Thoracic aorta (tissue), 2 donors: Measurements from ENCODE around the gene TMEM235. TPM values are rescaled to one million over a fixed set of nuclear protein-coding genes. Genes with fewer than 3 reads are reported as not detected.
A peak's percentile ranks its signal among the peaks of the same experiment; 100 is the strongest.

ENCODE experiments used
- ATAC-seq: fragments of 150-250 bp; one replicate; pipeline ENCODE4 v1.8.0; 2017; ENCODE audit warnings: low read depth; ENCODE audit not compliant: insufficient number of reproducible peaks, low FRiP score
- DNase-seq: peaks from one replicate; pipeline ENCODE4 v3.0.0-alpha.2; 2020; ENCODE audit warnings: low spot score
- H3K27ac ChIP-seq, 2 donors: fragments of 200-600 bp; sonication (generic); 1 replicate in 1 of 2; 2 replicates in 1 of 2; pipeline ENCODE4 v1.5.1; 2016; ENCODE audit warnings: mild to moderate bottlenecking in 2 of 2, moderate library complexity in 2 of 2
- H3K27me3 ChIP-seq: fragments of 200-600 bp; sonication (generic); replicated peaks from 2 replicates; pipeline ENCODE4 v1.6.0; 2016; ENCODE audit warnings: mild to moderate bottlenecking; ENCODE audit not compliant: insufficient read depth
- H3K36me3 ChIP-seq: fragments of 200-600 bp; sonication (generic); one replicate; pipeline ENCODE4 v1.5.1; 2016
- H3K4me1 ChIP-seq, 2 donors: fragments of 200-600 bp; sonication (generic); 1 replicate in 1 of 2; 2 replicates in 1 of 2; pipeline versions ENCODE4 v1.5.1 to v1.6.0; 2016; ENCODE audit warnings: low read depth in 2 of 2, mild to moderate bottlenecking in 1 of 2; ENCODE audit not compliant: control insufficient read depth in 1 of 2
- H3K4me3 ChIP-seq: fragments of 200-600 bp; sonication (generic); 2 replicates; pipeline ENCODE4 v1.5.1; 2016; ENCODE audit warnings: mild to moderate bottlenecking
- H3K9me3 ChIP-seq: fragments of 200-600 bp; sonication (generic); 2 replicates; pipeline ENCODE4 v1.5.1; 2016
- CTCF ChIP-seq: fragments of 200-600 bp; sonication (generic); IDR thresholded peaks from one replicate; pipeline ENCODE4 v1.5.1; 2019; ENCODE audit warnings: antibody characterized with exemption
- total RNA-seq, 2 donors: library from RNA; depleted of rRNA; stranded (reverse); fragments of >200 nt; gene quantifications; one replicate each; pipeline versions ENCODE4 v1.1.0 to v1.2.3, GENCODE V29; 2016

Gene TMEM235
- total RNA-seq, 2 donors from 2014 or later: not detected

GRCh38 chr17:78185981-78186691 lies 45.3 kb upstream of the TMEM235 start:
- no peak overlapping the region for H3K27ac ChIP-seq
- H3K27me3 ChIP-seq: no peaks in the 10 kb centered on the region
- DNase-seq (no peak), ATAC-seq (no peak)
- TF ChIP-seq CTCF: no peak
- H3K36me3 ChIP-seq: no peaks in the 10 kb centered on the region
- peak overlapping the region; percentile 73 for H3K4me3 ChIP-seq
- no peaks in the 10 kb centered on the region for H3K9me3 ChIP-seq
- H3K4me1 ChIP-seq: peaks cover 17 to 53% of the 10 kb centered on the region in 2 donors

GRCh38 chr17:78186692-78187595 lies 44.5 kb upstream of the TMEM235 start, which contains the start of the genes AFMID and TK1:
Gene AFMID (plus strand): TSS chr17:78187362. CDS start chr17:78187371, 9 bp downstream.
Gene TK1 (minus strand): TSS chr17:78187052. CDS start chr17:78186994, 58 bp downstream.
- Histone ChIP-seq H3K36me3 (peaks cover 5% of the 10 kb centered on the region), H3K4me1 (peaks cover 17 to 47% of the 10 kb centered on the region in 2 donors), H3K27me3 (no peaks in the 10 kb centered on the region), H3K9me3 (no peaks in the 10 kb centered on the region), H3K27ac (peak within 1 kb of the TSS in 1 of 2 donors; percentile 14), H3K4me3 (peak within 1 kb of the TSS; percentile 73)
- ATAC-seq (peak; percentile 95), DNase-seq (peak; percentile 80)
- TF ChIP-seq CTCF: peak; percentile 83

GRCh38 chr17:78196716-78197115 lies 34.7 kb upstream of the TMEM235 start:
- no peaks in the 10 kb centered on the region for H3K9me3 ChIP-seq
- no peak for DNase-seq
- H3K27me3 ChIP-seq: no peaks in the 10 kb centered on the region
- peaks cover 6% of the 10 kb centered on the region for H3K36me3 ChIP-seq
- no peak for ATAC-seq
- no peak overlapping the region for H3K4me3 ChIP-seq
- H3K27ac ChIP-seq: no peak overlapping the region
- no peak for TF ChIP-seq CTCF
- H3K4me1 ChIP-seq: peaks cover 0 to 6% of the 10 kb centered on the region in 2 donors

GRCh38 chr17:78197147-78197832 lies 34.1 kb upstream of the TMEM235 start:
- Histone ChIP-seq H3K4me3 (no peak overlapping the region), H3K27ac (peak overlapping the region in 1 of 2 donors; percentile 64), H3K4me1 (peaks cover 0 to 6% of the 10 kb centered on the region in 2 donors), H3K36me3 (peaks cover 5% of the 10 kb centered on the region), H3K27me3 (no peaks in the 10 kb centered on the region), H3K9me3 (no peaks in the 10 kb centered on the region)
- no peak for TF ChIP-seq CTCF
- DNase-seq (no peak), ATAC-seq (no peak)
